Esophagus (tissue), 2 donors: Measurements from ENCODE around the gene FOXP4. TPM values are rescaled to one million over a fixed set of nuclear protein-coding genes. Genes with fewer than 3 reads are reported as not detected.

ENCODE experiments used
- H3K27ac ChIP-seq, 2 donors: one replicate each; pipeline ENCODE4 v1.5.1; 2013; ENCODE audit warnings: low read depth in 2 of 2, mild to moderate bottlenecking in 2 of 2, inconsistent platforms in 1 of 2, low read length in 1 of 2, moderate library complexity in 1 of 2
- H3K27me3 ChIP-seq, 2 donors: one replicate each; pipeline ENCODE4 v1.6.1; 2013; ENCODE audit warnings: low read length in 2 of 2, control low read depth in 1 of 2, mild to moderate bottlenecking in 1 of 2; ENCODE audit not compliant: insufficient read depth in 2 of 2, control insufficient read depth in 1 of 2
- H3K36me3 ChIP-seq, 2 donors: one replicate each; pipeline ENCODE4 v1.6.1; 2013; ENCODE audit warnings: low read length in 1 of 2; ENCODE audit not compliant: control insufficient read depth in 2 of 2, insufficient read depth in 2 of 2
- H3K4me1 ChIP-seq, 2 donors: one replicate each; pipeline ENCODE4 v1.6.1; 2013; ENCODE audit warnings: low read length in 1 of 2; ENCODE audit not compliant: control insufficient read depth in 2 of 2, insufficient read depth in 2 of 2
- H3K4me3 ChIP-seq, 2 donors: one replicate each; pipeline ENCODE4 v1.5.1; 2013; ENCODE audit warnings: low read length in 2 of 2, mild to moderate bottlenecking in 2 of 2, low read depth in 1 of 2, moderate library complexity in 1 of 2
- H3K9me3 ChIP-seq, 2 donors: one replicate each; pipeline ENCODE4 v1.6.1; 2013; ENCODE audit warnings: mild to moderate bottlenecking in 2 of 2, low read depth in 1 of 2, low read length in 1 of 2, moderate library complexity in 1 of 2; ENCODE audit not compliant: control insufficient read depth in 2 of 2, insufficient read depth in 1 of 2
- WGBS, 2 donors: extraction: QIAGEN DNeasy Blood & Tissue Kit; methylation state at CpG; one replicate each; pipeline ENCODE4 v1.1.7; 2013; 5-methylcytosine and 5-hydroxymethylcytosine counted together
- polyA plus RNA-seq, 2 donors: library from polyadenylated mRNA; stranded (reverse); fragments of 200-250 nt; gene quantifications; one replicate each; pipeline ENCODE4 v1.2.3, GENCODE V29; 2013
- donor health status: healthy with polysubstance abuse.
- donor health status: Bipolar disorder and iron deficiency.

The FOXP4 gene
- polyA plus RNA-seq, 2 donors = 6.6 to 8.4 TPM

GRCh38 chr6:41581381-41581991 lies 35.3 kb downstream of the FOXP4 start:
- peaks cover 0 to 9% of the 10 kb centered on the region in 2 donors for H3K36me3 ChIP-seq
- H3K27ac ChIP-seq = peak overlapping the region in 1 of 2 donors; percentile 18
- H3K4me1 ChIP-seq = peaks cover 12 to 57% of the 10 kb centered on the region in 2 donors
- WGBS, 2 donors = 49 to 53% methylated on average over 12 of the region's 12 CpGs
- H3K27me3 ChIP-seq = no peaks in the 10 kb centered on the region
- no peaks in the 10 kb centered on the region for H3K9me3 ChIP-seq
- H3K4me3 ChIP-seq = no peak overlapping the region

- H3K36me3 ChIP-seq = peaks cover 0 to 17% of the 10 kb centered on the region in 2 donors
- peaks cover 10 to 52% of the 10 kb centered on the region in 2 donors for H3K4me1 ChIP-seq
- no peak overlapping the region for H3K4me3 ChIP-seq
- 96 to 98% methylated on average over 5 of the region's 5 CpGs for WGBS, 2 donors
- H3K27ac ChIP-seq = no peak overlapping the region
- H3K27me3 ChIP-seq = no peaks in the 10 kb centered on the region
- H3K9me3 ChIP-seq = no peaks in the 10 kb centered on the region
These were observed 36.4 kb downstream of the FOXP4 start for GRCh38 chr6:41582540-41582939.

GRCh38 chr6:41583565-41583964 lies 37.4 kb downstream of the FOXP4 start:
- no peak overlapping the region for H3K27ac ChIP-seq
- WGBS, 2 donors = 44 to 74% methylated on average over 1 of the region's 1 CpG
- peaks cover 3 to 48% of the 10 kb centered on the region in 2 donors for H3K4me1 ChIP-seq
- H3K36me3 ChIP-seq = peaks cover 0 to 17% of the 10 kb centered on the region in 2 donors
- no peaks in the 10 kb centered on the region for H3K9me3 ChIP-seq
- H3K27me3 ChIP-seq = no peaks in the 10 kb centered on the region
- H3K4me3 ChIP-seq = no peak overlapping the region

- WGBS, 2 donors = 65 to 83% methylated on average over 6 of the region's 6 CpGs
- H3K36me3 ChIP-seq = peaks cover 0 to 17% of the 10 kb centered on the region in 2 donors
- H3K4me1 ChIP-seq = peaks cover 3 to 48% of the 10 kb centered on the region in 2 donors
- no peak overlapping the region for H3K4me3 ChIP-seq
- H3K27me3 ChIP-seq = no peaks in the 10 kb centered on the region
- peak overlapping the region in 1 of 2 donors; percentile 18 for H3K27ac ChIP-seq
- H3K9me3 ChIP-seq = no peaks in the 10 kb centered on the region
These were observed 38.0 kb downstream of the FOXP4 start for GRCh38 chr6:41584205-41584604.

- Histone ChIP-seq H3K9me3 (no peaks in the 10 kb centered on the region), H3K36me3 (peaks cover 0 to 20% of the 10 kb centered on the region in 2 donors), H3K27me3 (no peaks in the 10 kb centered on the region), H3K4me1 (peaks cover 3 to 46% of the 10 kb centered on the region in 2 donors), H3K27ac (no peak overlapping the region), H3K4me3 (no peak overlapping the region)
- 55 to 80% methylated on average over 9 to 11 of the region's 11 CpGs for WGBS, 2 donors
These were observed 38.6 kb downstream of the FOXP4 start for GRCh38 chr6:41584668-41585205.

- Histone ChIP-seq H3K4me1 (peaks cover 3 to 46% of the 10 kb centered on the region in 2 donors), H3K9me3 (no peaks in the 10 kb centered on the region), H3K36me3 (peaks cover 0 to 26% of the 10 kb centered on the region in 2 donors), H3K27ac (no peak overlapping the region), H3K4me3 (no peak overlapping the region), H3K27me3 (no peaks in the 10 kb centered on the region)
- WGBS, 2 donors = 76 to 81% methylated on average over 9 of the region's 9 CpGs
These were observed 39.4 kb downstream of the FOXP4 start for GRCh38 chr6:41585605-41586004.

GRCh38 chr6:41586252-41587007 lies 40.2 kb downstream of the FOXP4 start:
- H3K9me3 ChIP-seq = no peaks in the 10 kb centered on the region
- H3K4me1 ChIP-seq = peaks cover 2 to 37% of the 10 kb centered on the region in 2 donors
- H3K36me3 ChIP-seq = peaks cover 0 to 29% of the 10 kb centered on the region in 2 donors
- no peak overlapping the region for H3K27ac ChIP-seq
- 59 to 63% methylated on average over 25 to 28 of the region's 28 CpGs for WGBS, 2 donors
- H3K4me3 ChIP-seq = no peak overlapping the region
- H3K27me3 ChIP-seq = no peaks in the 10 kb centered on the region

GRCh38 chr6:41587131-41587879 lies 41.1 kb downstream of the FOXP4 start:
- Histone ChIP-seq H3K9me3 (no peaks in the 10 kb centered on the region), H3K4me3 (no peak overlapping the region), H3K36me3 (peaks cover 0 to 31% of the 10 kb centered on the region in 2 donors), H3K4me1 (peaks cover 0 to 29% of the 10 kb centered on the region in 2 donors), H3K27ac (no peak overlapping the region), H3K27me3 (no peaks in the 10 kb centered on the region)
- WGBS, 2 donors = 70 to 76% methylated on average over 22 to 26 of the region's 26 CpGs

GRCh38 chr6:41588111-41588510 lies 41.9 kb downstream of the FOXP4 start:
- Histone ChIP-seq H3K27ac (no peak overlapping the region), H3K4me1 (peaks cover 0 to 22% of the 10 kb centered on the region in 2 donors), H3K36me3 (peaks cover 0 to 31% of the 10 kb centered on the region in 2 donors), H3K4me3 (no peak overlapping the region), H3K9me3 (no peaks in the 10 kb centered on the region), H3K27me3 (no peaks in the 10 kb centered on the region)
- WGBS, 2 donors = 86 to 91% methylated on average over 15 of the region's 15 CpGs
